NCI-H1436 treated with DMSO at 0.1 percent for 48 hours (cell line): ENCODE data around the gene RRBP1.

ENCODE experiments used
- DNase-seq: peaks from one replicate; lab custom pipeline; 2025; lab: John Stamatoyannopoulos, UW

The RRBP1 gene

DNA sequence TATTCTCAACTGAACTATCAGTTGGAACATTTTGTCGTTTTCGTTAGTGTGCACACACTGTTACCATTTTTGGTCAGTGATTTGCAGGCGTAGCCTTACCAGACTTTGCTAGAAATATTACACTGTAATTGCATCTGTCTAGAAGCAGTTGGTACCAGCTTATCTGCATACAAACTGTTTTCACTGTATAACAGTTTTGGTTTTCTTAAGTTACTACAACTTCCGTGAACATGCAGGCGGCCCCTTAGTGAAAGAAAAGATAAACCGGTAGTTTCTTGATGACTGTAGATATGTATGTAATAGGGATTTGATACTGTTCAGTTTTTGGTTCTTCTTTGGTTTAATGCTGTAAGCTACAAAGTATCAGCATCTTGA lies 110.9 kb downstream of the RRBP1 start:
- DNase-seq = no peak

GRCh38 chr20:17570347-17571152 lies 111.5 kb downstream of the RRBP1 start:
- DNase-seq = no peak

DNA sequence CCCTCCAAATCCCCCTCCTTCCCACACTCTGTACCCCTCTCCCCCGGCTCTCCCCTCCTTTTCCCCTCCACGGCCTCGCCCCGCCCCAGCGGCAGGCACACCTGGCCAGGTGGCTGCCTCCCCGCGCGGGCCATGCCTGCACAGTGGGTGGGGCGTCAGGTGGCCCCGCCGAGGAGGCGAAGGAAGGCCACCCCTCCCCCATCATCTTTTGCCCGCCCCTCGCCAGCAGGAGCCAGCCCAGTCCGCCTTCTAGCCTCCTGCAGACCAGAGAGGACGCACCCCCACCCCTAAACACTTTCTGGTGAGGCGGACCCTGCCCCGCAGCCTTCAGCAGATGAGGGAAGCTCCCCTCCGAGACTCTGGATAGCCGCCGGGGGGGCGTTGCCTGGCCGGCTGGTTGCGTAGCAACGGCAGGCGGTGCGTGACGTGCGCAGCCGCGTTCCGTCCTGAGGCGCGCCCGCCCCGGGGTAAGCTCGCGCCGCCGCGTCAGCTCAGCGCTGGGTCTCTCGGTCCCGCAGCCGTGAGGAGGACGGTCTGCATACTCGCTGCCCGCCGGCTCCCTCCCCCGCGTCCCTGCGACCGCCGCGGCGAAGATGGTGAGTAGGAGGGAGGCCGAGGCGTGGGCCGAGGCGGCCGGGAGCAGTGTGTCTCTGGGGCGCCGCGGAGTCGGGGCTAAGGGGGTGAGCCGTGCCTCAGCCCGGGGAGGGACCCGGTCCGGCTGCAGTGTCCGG lies 112.3 kb downstream of the RRBP1 start, which contains the start of gene DSTN:
Gene DSTN, plus strand, starts transcription at position 460 of the 731 bp plus-strand sequence. Its CDS starts 134 bp downstream, at position 594.
- peak; percentile 58 for DNase-seq

GRCh38 chr20:17568972-17569521 lies 113.0 kb downstream of the RRBP1 start:
- no peak for DNase-seq

GRCh38 chr20:17568045-17568788 lies 113.8 kb downstream of the RRBP1 start:
- DNase-seq = no peak

DNA sequence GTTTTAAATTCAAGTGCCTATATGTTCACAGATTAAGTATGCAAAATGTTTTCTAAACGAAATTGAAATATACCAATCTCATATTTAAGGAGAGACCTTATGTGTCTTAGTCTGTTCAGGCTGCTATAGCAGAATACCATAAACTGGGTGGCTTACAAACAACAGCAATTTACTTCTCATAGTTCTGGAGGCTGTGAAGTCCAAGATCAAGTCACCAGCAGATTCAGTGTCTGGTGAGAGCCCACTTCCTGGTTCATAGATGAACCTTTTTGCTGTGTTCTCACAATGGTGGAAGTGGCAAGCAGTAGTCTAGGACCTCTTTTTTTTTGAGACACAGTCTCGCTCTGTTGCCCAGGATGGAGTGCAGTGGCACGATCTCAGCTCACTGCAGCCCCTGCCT lies 115.7 kb downstream of the RRBP1 start:
- no peak for DNase-seq

GRCh38 chr20:17565169-17565845 lies 116.7 kb downstream of the RRBP1 start:
- no peak for DNase-seq
